Measurements from ENCODE around the gene PTGS2.

The PTGS2 gene

GRCh38 chr1:186683652-186684410 is 3.6 kb upstream of the PTGS2 start:
- TF ChIP-seq CTCF (IDR thresholded peaks at IDR 0.05; ENCODE audit: low read depth, low read length, missing control alignments), result no peak
- DNase-seq, result no peak
- no peaks in the 10 kb centered on the region for H3K36me3 ChIP-seq (replicated peaks)
- in situ Hi-C loops (cut with HindIII; ENCODE audit: low pct_ligation_motif_present, low sequenced_read_pairs), result no loop called here
- H3K27me3 ChIP-seq (replicated peaks), result no peaks in the 10 kb centered on the region
- no peak overlapping the region for H3K4me3 ChIP-seq (ENCODE audit: low read depth, low read length)
- H3K27ac ChIP-seq, result no peak overlapping the region

- H3K27ac ChIP-seq, result peak overlapping the region; percentile 79
- DNase-seq, result no peak
- no peaks in the 10 kb centered on the region for H3K27me3 ChIP-seq (replicated peaks)
- in situ Hi-C loops (cut with HindIII; ENCODE audit: low pct_ligation_motif_present, low sequenced_read_pairs), result no loop called here
- H3K4me3 ChIP-seq (ENCODE audit: low read depth, low read length), result peak overlapping the region; percentile 76
- TF ChIP-seq CTCF (IDR thresholded peaks at IDR 0.05; ENCODE audit: low read depth, low read length, missing control alignments), result peak; percentile 48
- H3K36me3 ChIP-seq (replicated peaks), result no peaks in the 10 kb centered on the region
Observed at GRCh38 chr1:186682736-186683135, 2.5 kb upstream of the PTGS2 start.

- Histone ChIP-seq H3K36me3 (replicated peaks) (peaks cover 3% of the 10 kb centered on the region), H3K4me3 (ENCODE audit: low read depth, low read length) (peak overlapping the region; percentile 76), H3K27me3 (replicated peaks) (no peaks in the 10 kb centered on the region), H3K27ac (peak overlapping the region; percentile 79)
- in situ Hi-C loops (cut with HindIII; ENCODE audit: low pct_ligation_motif_present, low sequenced_read_pairs), result no loop called here
- DNase-seq, result no peak
- no peak for TF ChIP-seq CTCF (IDR thresholded peaks at IDR 0.05; ENCODE audit: low read depth, low read length, missing control alignments)
Observed at GRCh38 chr1:186681801-186682200, 1.6 kb upstream of the PTGS2 start.

GRCh38 chr1:186681121-186681520 is 898 bp upstream of the PTGS2 start:
- in situ Hi-C loops (cut with HindIII; ENCODE audit: low pct_ligation_motif_present, low sequenced_read_pairs), result no loop called here
- Histone ChIP-seq H3K36me3 (replicated peaks) (peaks cover 9% of the 10 kb centered on the region), H3K4me3 (ENCODE audit: low read depth, low read length) (peak overlapping the region; percentile 76), H3K27me3 (replicated peaks) (no peaks in the 10 kb centered on the region), H3K27ac (peak overlapping the region; percentile 79)
- DNase-seq, result no peak
- TF ChIP-seq CTCF (IDR thresholded peaks at IDR 0.05; ENCODE audit: low read depth, low read length, missing control alignments), result no peak

- H3K27me3 ChIP-seq (replicated peaks), result no peaks in the 10 kb centered on the region
- peak overlapping the region; percentile 76 for H3K4me3 ChIP-seq (ENCODE audit: low read depth, low read length)
- no peak for TF ChIP-seq CTCF (IDR thresholded peaks at IDR 0.05; ENCODE audit: low read depth, low read length, missing control alignments)
- peak overlapping the region; percentile 79 for H3K27ac ChIP-seq
- in situ Hi-C loops (cut with HindIII; ENCODE audit: low pct_ligation_motif_present, low sequenced_read_pairs), result no loop called here
- H3K36me3 ChIP-seq (replicated peaks), result peaks cover 18% of the 10 kb centered on the region
- no peak for DNase-seq
Observed at GRCh38 chr1:186679924-186680244, 339 bp downstream of the PTGS2 start.

- no peak overlapping the region for H3K27ac ChIP-seq
Observed at GRCh38 chr1:186678155-186678554, 2.1 kb downstream of the PTGS2 start.

More at GRCh38 chr1:186678155-186678554, 2.1 kb downstream of the PTGS2 start:
- H3K4me3 ChIP-seq (ENCODE audit: low read depth, low read length), result no peak overlapping the region
- in situ Hi-C loops (cut with HindIII; ENCODE audit: low pct_ligation_motif_present, low sequenced_read_pairs), result no loop called here
- no peaks in the 10 kb centered on the region for H3K27me3 ChIP-seq (replicated peaks)
- no peak for TF ChIP-seq CTCF (IDR thresholded peaks at IDR 0.05; ENCODE audit: low read depth, low read length, missing control alignments)
- H3K36me3 ChIP-seq (replicated peaks), result peaks cover 27% of the 10 kb centered on the region
- no peak for DNase-seq
